ENCODE measurements around the gene GPI.
"Not testable (repeated sequence)": the region's sequence is repeated elsewhere in the genome, so short reads cannot be mapped to it uniquely, and the experiment has no call there.

Gene GPI

GRCh38 chr19:34364830-34365462 is at the start of gene GPI:
Gene GPI (plus strand): TSS chr19:34365196. CDS start chr19:34365267, 71 bp downstream.
- DNase-seq (ENCODE audit: low read depth): peak; percentile 57

- no peak for DNase-seq (ENCODE audit: low read depth)
Measured at GRCh38 chr19:34316247-34316646, 48.7 kb upstream of the GPI start.

GRCh38 chr19:34316741-34317301 is 48.2 kb upstream of the GPI start:
- no peak for DNase-seq (ENCODE audit: low read depth)

GRCh38 chr19:34317311-34317927 is 47.6 kb upstream of the GPI start:
- no peak for DNase-seq (ENCODE audit: low read depth)

GRCh38 chr19:34319230-34319585 is 45.8 kb upstream of the GPI start:
- DNase-seq (ENCODE audit: low read depth): no peak

GRCh38 chr19:34319785-34320184 is 45.2 kb upstream of the GPI start:
- no peak for DNase-seq (ENCODE audit: low read depth)

- no peak for DNase-seq (ENCODE audit: low read depth)
Measured at GRCh38 chr19:34320277-34320676, 44.7 kb upstream of the GPI start.

GRCh38 chr19:34321735-34322134 is 43.3 kb upstream of the GPI start:
- DNase-seq (ENCODE audit: low read depth): no peak

GRCh38 chr19:34323433-34324204 is 41.4 kb upstream of the GPI start:
- DNase-seq (ENCODE audit: low read depth): no peak

GRCh38 chr19:34324320-34324719 is 40.7 kb upstream of the GPI start:
- no peak for DNase-seq (ENCODE audit: low read depth)

- DNase-seq (ENCODE audit: low read depth): no peak
Measured at GRCh38 chr19:34325181-34325580, 39.8 kb upstream of the GPI start.

- no peak for DNase-seq (ENCODE audit: low read depth)
Measured at GRCh38 chr19:34325981-34326787, 38.8 kb upstream of the GPI start.

- DNase-seq (ENCODE audit: low read depth): no peak
Measured at GRCh38 chr19:34327851-34328250, 37.1 kb upstream of the GPI start.

GRCh38 chr19:34328982-34329381 is 36.0 kb upstream of the GPI start:
- no peak for DNase-seq (ENCODE audit: low read depth)

- no peak for DNase-seq (ENCODE audit: low read depth)
Measured at GRCh38 chr19:34330116-34330515, 34.9 kb upstream of the GPI start.

- DNase-seq (ENCODE audit: low read depth): not testable (repeated sequence)
Measured at GRCh38 chr19:34330596-34330995, 34.4 kb upstream of the GPI start.

GRCh38 chr19:34331596-34331995 is 33.4 kb upstream of the GPI start:
- DNase-seq (ENCODE audit: low read depth): not testable (repeated sequence)

- no peak for DNase-seq (ENCODE audit: low read depth)
Measured at GRCh38 chr19:34332027-34332760, 32.8 kb upstream of the GPI start.

GRCh38 chr19:34335914-34336313 is 29.1 kb upstream of the GPI start:
- no peak for DNase-seq (ENCODE audit: low read depth)

GRCh38 chr19:34336781-34337271 is 28.2 kb upstream of the GPI start:
- DNase-seq (ENCODE audit: low read depth): no peak

- DNase-seq (ENCODE audit: low read depth): no peak
Measured at GRCh38 chr19:34337739-34338138, 27.3 kb upstream of the GPI start.
